Panc1 (cell line): ENCODE measurements around the gene ZNF892. TPM values are rescaled to one million over a fixed set of nuclear protein-coding genes. Genes with fewer than 3 reads are reported as not detected.

Experiments
- ATAC-seq: fragments of 200-7000 bp; cut with Tn5 transposase; 2 replicates; pipeline ENCODE4 v1.9.1; 2020; ENCODE audit warnings: mild to moderate bottlenecking, moderate library complexity
- BruUV-seq: library from RNA; stranded (reverse); fragments of 400-500 nt; replicated peaks from 2 replicates; lab custom pipeline; 2021; lab: Mats Ljungman, UMichigan
- CTCF ChIA-PET: fragments of 300-600 bp; sonication (Branson Sonifier 250); formaldehyde crosslinking; loops from one replicate; lab custom pipeline; 2022; ENCODE audit warnings: antibody characterized with exemption; lab: Charles Lee
- POLR2A ChIA-PET: fragments of 300-600 bp; sonication (Branson Sonifier 250); formaldehyde crosslinking; loops from one replicate; lab custom pipeline; 2022; ENCODE audit warnings: antibody characterized with exemption; lab: Charles Lee
- DNase-seq: peaks from one replicate; pipeline ENCODE4 v3.0.0-alpha.2; 2010; ENCODE audit warnings: low read depth, low spot score
- H3K27ac ChIP-seq: 2 replicates; pipeline ENCODE4 v1.5.1; 2011; ENCODE audit warnings: mild to moderate bottlenecking, low read length, inconsistent platforms
- H3K27me3 ChIP-seq: fragments of 200-500 bp; sonication (Bioruptor generic); 2 replicates; pipeline ENCODE4 v1.6.0; 2014; ENCODE audit warnings: low read length, inconsistent platforms; ENCODE audit not compliant: control insufficient read depth, insufficient read depth
- H3K36me3 ChIP-seq: fragments of 200-500 bp; sonication (Bioruptor generic); 2 replicates; pipeline ENCODE4 v1.5.1; 2014; ENCODE audit warnings: inconsistent platforms, mild to moderate bottlenecking, low read length, moderate library complexity; ENCODE audit not compliant: control insufficient read depth, insufficient read depth
- H3K4me1 ChIP-seq: 2 replicates; pipeline ENCODE4 v1.5.1; 2011; ENCODE audit warnings: inconsistent platforms, mild to moderate bottlenecking, low read length, moderate library complexity; ENCODE audit not compliant: control insufficient read depth, insufficient read depth
- H3K4me3 ChIP-seq, 2 experiments: 2 replicates each; pipeline ENCODE4 v1.5.1; 2011 to 2012; ENCODE audit warnings: low read depth in 2 of 2, low read length in 2 of 2, mild to moderate bottlenecking in 2 of 2, inconsistent platforms in 1 of 2, moderate library complexity in 1 of 2
- H3K9me3 ChIP-seq: fragments of 200-500 bp; sonication (Bioruptor generic); 2 replicates; pipeline ENCODE4 v1.5.1; 2014; ENCODE audit warnings: low read depth, mild to moderate bottlenecking, inconsistent platforms, low read length, moderate library complexity; ENCODE audit not compliant: control insufficient read depth, insufficient read depth
- POLR2AphosphoS5 ChIP-seq: IDR thresholded peaks from 2 replicates; pipeline ENCODE4 v1.6.1; 2012; ENCODE audit warnings: mild to moderate bottlenecking, low read depth, low read length, moderate library complexity
- REST ChIP-seq, 2 experiments: IDR thresholded peaks; 2 replicates each; pipeline ENCODE4 v1.6.1; 2011 to 2012; ENCODE audit warnings: low read depth in 2 of 2, control low read depth in 1 of 2, low read length in 1 of 2, mild to moderate bottlenecking in 1 of 2, moderate library complexity in 1 of 2; ENCODE audit not compliant: insufficient read depth in 1 of 2
- SIN3A ChIP-seq: IDR thresholded peaks from 2 replicates; pipeline ENCODE4 v1.6.1; 2012; ENCODE audit warnings: low read depth, mild to moderate bottlenecking, low read length, moderate library complexity, borderline replicate concordance; ENCODE audit not compliant: insufficient read depth
- TCF7L2 ChIP-seq: IDR thresholded peaks from 2 replicates; pipeline ENCODE4 v1.6.1; 2011; ENCODE audit warnings: mild to moderate bottlenecking, low read depth, low read length, inconsistent platforms
- in situ Hi-C: cut with HindIII; loops from 2 replicates; pipeline ENCODE4 v1.10.0; 2016; ENCODE audit warnings: low sequenced_read_pairs, low pct_unique_long_range_greater_than_20kb
- intact Hi-C: fragments of 100-400 bp; cut with micrococcal nuclease; formaldehyde crosslinking; loops from one replicate; pipeline ENCODE4 v1.10.0; 2022; ENCODE audit not compliant: unreplicated experiment
- total RNA-seq: library from RNA; stranded (reverse); gene quantifications from one replicate; pipeline ENCODE4 v1.2.1, GENCODE V29; 2021; ENCODE audit not compliant: unreplicated experiment
- TF ChIP-seq, protein P1 (sequence below): fragments of 450-650 bp; IDR thresholded peaks from 2 replicates; pipeline ENCODE4 v1.5.1; 2017; ENCODE audit warnings: mild to moderate bottlenecking

ZNF892 gene
- total RNA-seq, 1 experiment from 2014 or later = 8.1 TPM

- peaks cover 11% of the 10 kb centered on the region for H3K9me3 ChIP-seq
- CTCF ChIA-PET = no interaction called here
- POLR2A ChIA-PET = no interaction called here
- H3K27me3 ChIP-seq = no peaks in the 10 kb centered on the region
- no peak for DNase-seq
- no peak overlapping the region for H3K27ac ChIP-seq
- H3K4me1 ChIP-seq = peaks cover 4% of the 10 kb centered on the region; the same call in 1 of the 2 replicates
- in situ Hi-C loops = no loop called here
- BruUV-seq = no TSS peak
- no peak for ATAC-seq
- TF ChIP-seq SIN3A (no peak), POLR2AphosphoS5 (no peak), TCF7L2 (no peak), REST (IDR thresholded peaks at IDR 0.05; ENCODE audit: insufficient read depth in 1 of 2, low read depth in 2 of 2, low read length in 1 of 2) (no peak)
- TF ChIP-seq, protein P1, sequence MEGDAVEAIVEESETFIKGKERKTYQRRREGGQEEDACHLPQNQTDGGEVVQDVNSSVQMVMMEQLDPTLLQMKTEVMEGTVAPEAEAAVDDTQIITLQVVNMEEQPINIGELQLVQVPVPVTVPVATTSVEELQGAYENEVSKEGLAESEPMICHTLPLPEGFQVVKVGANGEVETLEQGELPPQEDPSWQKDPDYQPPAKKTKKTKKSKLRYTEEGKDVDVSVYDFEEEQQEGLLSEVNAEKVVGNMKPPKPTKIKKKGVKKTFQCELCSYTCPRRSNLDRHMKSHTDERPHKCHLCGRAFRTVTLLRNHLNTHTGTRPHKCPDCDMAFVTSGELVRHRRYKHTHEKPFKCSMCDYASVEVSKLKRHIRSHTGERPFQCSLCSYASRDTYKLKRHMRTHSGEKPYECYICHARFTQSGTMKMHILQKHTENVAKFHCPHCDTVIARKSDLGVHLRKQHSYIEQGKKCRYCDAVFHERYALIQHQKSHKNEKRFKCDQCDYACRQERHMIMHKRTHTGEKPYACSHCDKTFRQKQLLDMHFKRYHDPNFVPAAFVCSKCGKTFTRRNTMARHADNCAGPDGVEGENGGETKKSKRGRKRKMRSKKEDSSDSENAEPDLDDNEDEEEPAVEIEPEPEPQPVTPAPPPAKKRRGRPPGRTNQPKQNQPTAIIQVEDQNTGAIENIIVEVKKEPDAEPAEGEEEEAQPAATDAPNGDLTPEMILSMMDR = no peak
- no peak overlapping the region for H3K4me3 ChIP-seq
- no peaks in the 10 kb centered on the region for H3K36me3 ChIP-seq
- intact Hi-C loops = no loop called here
Observed at GRCh38 chr2:95203911-95204310, 3.4 kb upstream of the ZNF892 start.

DNA sequence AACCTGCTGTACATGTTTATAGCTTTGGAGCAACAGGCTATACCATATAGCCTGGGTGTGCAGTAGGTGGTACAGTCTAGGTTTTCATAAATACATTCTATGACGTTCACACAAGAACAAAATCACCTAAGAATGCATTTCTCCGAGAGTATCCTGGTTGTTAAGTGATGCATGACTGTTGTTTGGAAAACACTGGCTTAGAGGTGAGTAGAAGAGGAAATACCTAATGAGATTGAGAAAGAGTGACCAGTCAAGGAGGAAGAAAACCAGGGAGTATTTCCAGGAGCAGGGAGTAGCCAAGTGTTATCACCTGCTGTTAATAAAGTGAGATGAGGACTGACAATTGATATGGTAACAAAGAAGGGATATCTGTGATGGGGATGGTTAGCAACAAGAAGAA lies 2.9 kb upstream of the ZNF892 start:
- no TSS peak for BruUV-seq
- no peak for ATAC-seq
- intact Hi-C loops (no loop called here), in situ Hi-C loops (no loop called here)
- H3K9me3 ChIP-seq = peaks cover 15% of the 10 kb centered on the region
- no peaks in the 10 kb centered on the region for H3K36me3 ChIP-seq
- ChIA-PET POLR2A (no interaction called here), CTCF (no interaction called here)
- DNase-seq = no peak
- H3K27me3 ChIP-seq = no peaks in the 10 kb centered on the region
- no peak for TF ChIP-seq REST (IDR thresholded peaks at IDR 0.05; ENCODE audit: insufficient read depth in 1 of 2, low read depth in 2 of 2, low read length in 1 of 2)
- TF ChIP-seq POLR2AphosphoS5 = no peak
- TF ChIP-seq, protein P1 = no peak
- TF ChIP-seq TCF7L2 = no peak
- TF ChIP-seq SIN3A = no peak
- no peak overlapping the region for H3K4me3 ChIP-seq
- peaks cover 4% of the 10 kb centered on the region; the same call in 1 of the 2 replicates for H3K4me1 ChIP-seq
- no peak overlapping the region for H3K27ac ChIP-seq
